GM19043 (cell line): ENCODE measurements around the gene B4GALT7.
"Not testable (repeated sequence)": the region's sequence is repeated elsewhere in the genome, so short reads cannot be mapped to it uniquely, and the experiment has no call there.

Source experiments
- ATAC-seq: cut with Tn5 transposase; IDR thresholded peaks from one replicate; pipeline ENCODE4 v1.9.1; 2021; ENCODE audit warnings: low read depth; ENCODE audit not compliant: unreplicated experiment

Gene B4GALT7

DNA sequence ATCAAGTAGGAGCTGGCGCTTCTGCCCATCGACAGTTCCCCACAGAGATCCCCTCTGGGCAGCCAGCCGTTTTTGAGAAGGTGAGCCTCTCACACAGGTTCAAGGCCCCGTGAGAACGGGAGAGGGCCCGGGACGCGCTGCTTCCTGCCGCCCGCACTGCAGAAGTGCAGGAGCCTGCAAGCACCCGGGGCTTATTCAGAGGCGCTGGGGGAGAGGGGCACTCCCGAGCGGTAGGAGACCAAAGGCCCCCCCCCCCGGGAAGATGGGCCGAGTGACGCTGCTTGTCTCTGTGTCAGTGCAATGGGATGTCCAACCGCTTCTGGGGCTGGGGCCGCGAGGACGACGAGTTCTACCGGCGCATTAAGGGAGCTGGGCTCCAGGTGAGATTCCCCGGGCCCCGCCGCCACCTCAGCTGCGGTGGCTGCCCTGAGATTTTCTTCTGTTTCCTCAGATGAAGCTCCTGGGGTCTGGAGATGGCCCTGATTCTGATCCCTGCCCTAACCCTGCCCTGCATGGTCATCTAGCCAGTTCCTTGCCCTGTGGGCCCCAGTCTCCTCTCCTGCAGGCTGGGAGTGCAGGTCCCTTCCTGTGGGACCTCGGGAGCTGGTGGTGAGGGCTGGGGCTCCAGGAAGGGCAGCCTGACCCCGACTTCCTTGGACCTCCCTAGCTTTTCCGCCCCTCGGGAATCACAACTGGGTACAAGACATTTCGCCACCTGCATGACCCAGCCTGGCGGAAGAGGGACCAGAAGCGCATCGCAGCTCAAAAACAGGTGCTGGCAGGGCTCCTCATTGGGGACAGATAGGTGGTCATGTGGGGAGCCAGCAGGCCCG, 8.5 kb downstream of the B4GALT7 start:
- ATAC-seq: no peak

DNA sequence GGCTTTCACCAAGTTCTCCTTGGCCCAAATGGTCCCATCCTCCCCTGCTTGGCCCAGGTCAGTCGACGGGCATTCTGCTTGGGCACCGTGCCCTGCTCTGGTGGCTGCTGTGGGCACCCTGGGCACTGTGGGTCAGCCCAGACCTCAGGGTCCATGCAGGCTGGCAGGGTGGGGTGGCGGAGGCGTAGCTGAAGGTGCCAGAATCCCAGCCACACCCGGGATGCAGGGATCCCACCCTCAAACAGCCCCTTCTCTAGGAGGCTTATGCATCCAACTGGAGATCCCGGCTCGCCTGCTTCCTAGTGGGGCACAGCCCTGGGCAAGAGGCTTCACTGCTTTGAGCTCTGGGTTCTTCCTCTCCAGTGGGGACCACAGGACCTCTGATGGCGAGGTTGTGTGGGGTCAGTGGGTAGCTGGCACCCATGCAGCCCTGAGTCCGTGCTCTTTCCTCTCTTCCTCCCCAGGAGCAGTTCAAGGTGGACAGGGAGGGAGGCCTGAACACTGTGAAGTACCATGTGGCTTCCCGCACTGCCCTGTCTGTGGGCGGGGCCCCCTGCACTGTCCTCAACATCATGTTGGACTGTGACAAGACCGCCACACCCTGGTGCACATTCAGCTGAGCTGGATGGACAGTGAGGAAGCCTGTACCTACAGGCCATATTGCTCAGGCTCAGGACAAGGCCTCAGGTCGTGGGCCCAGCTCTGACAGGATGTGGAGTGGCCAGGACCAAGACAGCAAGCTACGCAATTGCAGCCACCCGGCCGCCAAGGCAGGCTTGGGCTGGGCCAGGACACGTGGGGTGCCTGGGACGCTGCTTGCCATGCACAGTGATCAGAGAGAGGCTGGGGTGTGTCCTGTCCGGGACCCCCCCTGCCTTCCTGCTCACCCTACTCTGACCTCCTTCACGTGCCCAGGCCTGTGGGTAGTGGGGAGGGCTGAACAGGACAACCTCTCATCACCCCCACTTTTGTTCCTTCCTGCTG, 9.4 kb downstream of the B4GALT7 start:
- ATAC-seq: no peak

DNA sequence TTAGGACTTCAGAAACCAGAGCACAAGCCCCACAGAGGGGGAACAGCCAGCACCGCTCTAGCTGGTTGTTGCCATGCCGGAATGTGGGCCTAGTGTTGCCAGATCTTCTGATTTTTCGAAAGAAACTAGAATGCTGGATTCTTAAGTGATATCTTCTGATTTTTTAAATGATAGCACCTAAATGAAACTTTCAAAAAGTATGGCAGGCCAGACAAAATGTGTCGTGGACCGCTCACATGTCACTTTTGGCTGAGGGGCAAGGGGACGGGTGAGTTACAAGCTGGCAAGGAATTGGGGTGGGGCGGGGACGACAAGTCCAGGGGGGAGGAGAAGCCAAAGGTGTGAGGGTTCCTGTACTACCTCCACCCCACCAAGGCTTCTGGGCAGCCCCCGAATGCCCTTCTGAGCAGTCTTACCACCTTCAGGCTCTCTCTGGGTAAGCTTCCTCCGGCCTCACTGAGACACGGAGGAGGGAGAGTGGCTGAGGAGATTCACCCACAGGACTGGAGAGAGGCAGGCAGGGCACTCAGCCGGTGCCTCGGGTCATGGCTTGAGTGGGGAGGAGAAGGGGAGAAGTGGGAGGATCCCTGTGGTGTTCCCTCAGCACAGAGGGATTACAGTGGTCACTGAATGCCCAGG, 10.3 kb downstream of the B4GALT7 start:
- no peak for ATAC-seq

DNA sequence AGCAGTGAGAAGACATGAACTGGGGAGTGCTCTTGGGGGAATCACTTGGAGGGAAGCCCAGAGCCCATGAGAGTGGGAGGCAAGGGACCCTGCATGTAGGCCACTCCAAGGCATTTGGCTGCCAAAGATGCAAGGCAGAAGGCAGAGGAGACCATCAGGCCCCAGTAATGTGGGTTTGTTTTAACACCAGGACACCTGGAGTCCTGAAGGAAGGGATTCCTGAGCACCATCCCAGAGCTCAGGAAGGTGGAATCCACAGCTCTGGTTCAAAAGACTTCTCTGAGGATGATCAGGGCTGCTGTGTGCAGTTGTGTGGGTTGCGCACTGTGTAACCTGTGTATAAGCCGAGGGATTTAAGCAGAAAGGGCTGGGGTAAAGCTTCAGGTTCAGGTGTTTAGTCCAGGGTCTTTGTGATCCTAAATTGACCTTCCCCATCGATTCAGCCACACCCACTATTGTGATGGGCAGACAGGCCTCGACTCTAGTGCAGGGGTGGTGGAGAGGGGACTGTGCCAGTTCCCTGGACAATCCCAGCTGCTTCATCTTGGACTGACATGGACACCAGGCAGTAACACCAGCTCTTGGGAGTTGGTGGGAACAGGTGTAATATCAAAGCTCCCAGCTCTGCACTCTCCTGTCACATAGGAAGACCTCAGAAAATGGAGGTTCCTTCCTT, 11.0 kb downstream of the B4GALT7 start:
- no peak for ATAC-seq

DNA sequence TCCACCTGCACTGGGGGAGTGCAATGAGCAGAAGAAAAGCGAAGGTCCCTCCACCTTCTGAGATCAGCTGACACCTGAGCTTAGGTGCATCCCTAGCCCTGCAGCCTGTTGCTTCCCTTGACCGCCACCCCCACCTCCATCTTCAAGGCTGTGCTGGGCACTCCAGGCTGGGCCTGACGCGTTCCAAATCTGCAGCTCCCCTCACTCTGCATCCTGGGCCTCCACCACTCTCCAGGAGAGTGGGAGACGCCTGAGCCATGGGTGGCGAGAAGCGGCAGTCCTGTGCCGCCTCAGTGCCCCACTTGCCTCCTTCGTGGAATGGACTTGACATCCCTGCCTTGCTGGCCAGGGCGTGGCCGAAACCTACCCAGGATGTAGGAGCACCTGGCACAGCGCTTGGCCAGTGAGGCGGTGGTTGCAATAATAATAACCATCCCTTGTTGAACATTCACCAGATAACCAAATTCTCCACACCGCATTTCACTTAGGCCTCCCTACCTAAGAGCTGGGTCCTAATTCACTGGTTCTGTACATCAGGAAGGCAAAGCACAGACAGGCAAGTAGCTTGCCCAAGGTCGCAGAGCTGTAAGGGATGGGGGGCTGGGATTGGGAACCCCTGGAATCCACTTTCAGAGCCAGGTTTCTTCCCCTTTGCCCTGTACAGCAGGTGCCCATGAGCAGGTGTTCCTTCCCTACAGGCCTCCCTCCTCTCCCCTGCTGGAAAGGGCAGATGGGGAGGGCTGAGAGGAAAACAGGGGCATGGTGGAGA, 11.7 kb downstream of the B4GALT7 start:
- ATAC-seq: no peak

DNA sequence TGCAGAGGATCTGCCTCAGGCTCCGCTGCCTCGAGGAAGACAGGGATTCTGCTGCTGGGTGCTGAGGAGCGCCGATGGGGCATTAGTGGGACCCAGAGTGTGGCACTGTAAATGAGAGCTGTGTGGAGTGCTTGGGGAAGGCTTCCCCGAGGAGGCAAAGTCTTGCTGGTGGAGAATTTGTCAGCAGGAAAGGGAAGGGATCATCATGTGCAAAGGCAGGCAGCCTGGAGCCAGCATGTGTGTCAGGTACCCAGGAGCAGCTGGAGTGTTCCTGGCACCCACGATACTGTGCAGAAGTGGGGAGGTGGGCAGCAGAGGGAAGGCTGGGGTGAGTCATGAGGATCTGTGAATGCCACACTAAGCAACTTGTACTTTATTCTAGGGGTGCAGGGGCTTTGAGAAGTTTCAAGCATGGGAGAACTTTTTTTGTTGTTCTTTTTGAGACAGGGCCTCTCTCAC, 12.3 kb downstream of the B4GALT7 start:
- ATAC-seq: no peak

DNA sequence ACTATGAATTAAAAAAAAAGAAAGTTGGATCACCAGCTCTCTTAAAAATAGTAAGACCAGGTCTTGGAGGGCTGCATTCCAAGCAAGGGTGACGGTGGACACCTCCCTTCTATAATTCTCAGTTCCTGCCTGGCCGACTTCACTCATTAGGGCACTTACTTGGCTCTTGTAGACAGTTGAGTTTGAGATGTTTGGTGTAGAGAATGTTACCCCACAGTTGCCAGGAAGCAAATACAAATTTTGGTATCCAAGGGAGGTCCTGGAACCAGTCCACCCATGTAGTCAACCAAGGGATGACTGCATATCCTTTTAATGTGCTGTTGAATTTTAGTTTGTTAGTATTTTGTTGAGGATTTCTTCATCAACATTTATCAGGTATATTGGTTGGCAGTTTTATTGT, 20.6 kb downstream of the B4GALT7 start:
- no peak for ATAC-seq

DNA sequence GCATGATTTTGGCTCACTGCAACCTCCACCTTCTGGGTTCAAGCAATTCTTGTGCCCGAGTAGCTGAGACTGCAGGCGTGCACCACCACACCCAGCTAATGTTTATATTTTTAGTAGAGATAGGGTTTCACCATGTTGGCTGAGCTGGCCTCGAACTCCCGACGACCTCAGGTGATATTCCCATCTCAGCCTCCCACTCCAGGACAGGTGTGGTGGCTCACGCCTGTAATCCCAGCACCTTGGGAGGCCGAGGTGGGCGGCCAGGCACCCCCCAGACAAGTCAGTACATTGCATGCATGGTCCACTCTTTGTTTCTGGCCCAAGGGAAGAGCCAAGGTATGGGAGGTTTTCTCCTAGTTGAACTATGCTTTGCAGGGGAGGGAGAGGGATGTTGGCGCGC, 24.2 kb downstream of the B4GALT7 start:
- not testable (repeated sequence) for ATAC-seq

DNA sequence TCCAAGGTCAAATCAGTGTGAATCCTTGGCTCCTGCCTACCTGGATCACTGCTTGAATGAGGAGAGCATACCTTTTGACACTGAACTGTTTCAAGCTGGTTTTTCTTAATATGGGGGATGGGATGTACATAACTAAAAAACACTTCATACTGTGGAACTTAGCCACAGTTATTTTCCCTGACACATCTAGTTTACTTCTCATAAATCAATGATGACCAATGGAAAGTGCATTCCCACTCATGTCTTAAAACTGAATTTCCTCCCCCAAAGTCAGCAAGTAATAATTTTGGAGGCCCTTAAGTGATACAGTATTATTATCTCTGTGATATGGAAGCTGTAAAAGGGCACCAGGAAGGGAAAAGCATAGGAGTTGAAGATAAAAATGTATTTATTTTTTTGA, 30.3 kb downstream of the B4GALT7 start:
- not testable (repeated sequence) for ATAC-seq

DNA sequence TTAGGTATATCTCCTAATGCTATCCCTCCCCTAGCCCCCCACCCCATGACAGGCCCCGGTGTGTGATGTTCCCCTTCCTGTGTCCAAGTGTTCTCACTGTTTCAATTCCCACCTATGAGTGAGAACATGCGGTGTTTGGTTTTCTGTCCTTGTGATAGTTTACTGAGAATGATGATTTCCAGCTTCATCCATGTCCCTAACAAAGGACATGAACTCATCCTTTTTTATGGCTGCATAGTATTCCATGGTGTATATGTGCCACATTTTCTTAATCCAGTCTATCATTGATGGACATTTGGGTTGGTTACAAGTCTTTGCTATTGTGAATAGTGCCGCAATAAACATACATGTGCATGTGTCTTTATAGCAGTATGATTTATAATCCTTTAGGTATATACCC, 35.0 kb downstream of the B4GALT7 start:
- ATAC-seq: not testable (repeated sequence)

DNA sequence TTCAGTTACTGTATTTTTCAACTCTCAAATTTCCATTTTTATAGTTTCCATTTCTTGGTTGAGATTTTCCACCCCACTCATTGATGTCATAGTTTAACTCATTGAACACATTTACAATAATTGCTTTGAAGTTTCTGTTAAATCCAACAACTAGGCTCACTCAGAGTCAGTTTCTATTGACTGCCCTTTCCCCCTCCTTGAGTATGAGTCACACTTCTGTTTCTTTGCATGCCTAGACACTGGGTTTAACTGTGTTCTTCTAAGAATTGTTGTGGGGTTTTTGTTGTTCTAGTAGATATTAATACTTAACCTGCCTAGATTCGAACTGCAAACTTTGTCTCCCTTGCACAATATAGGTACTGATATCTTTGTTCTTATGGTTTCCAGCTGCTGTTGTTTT, 45.5 kb downstream of the B4GALT7 start:
- ATAC-seq: not testable (repeated sequence)

DNA sequence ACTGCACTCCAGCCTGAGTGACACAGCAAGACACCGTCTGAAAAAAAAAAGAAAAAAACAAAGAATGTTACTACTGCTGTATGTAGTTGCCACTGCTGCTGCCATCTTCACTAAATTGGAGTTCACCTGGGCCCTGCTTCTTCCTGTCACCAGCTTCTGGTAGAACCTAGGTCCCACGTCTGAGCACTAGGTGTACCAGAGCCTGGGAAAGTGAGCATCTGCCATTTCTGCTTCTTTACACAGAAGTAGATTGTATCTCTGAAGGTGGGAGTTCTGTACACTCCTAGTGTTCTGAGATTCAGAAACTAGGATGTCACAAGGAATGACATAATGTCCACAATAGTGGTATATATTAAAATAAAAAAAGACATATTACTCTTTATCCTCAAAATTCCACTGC, 51.3 kb downstream of the B4GALT7 start:
- ATAC-seq: not testable (repeated sequence)

DNA sequence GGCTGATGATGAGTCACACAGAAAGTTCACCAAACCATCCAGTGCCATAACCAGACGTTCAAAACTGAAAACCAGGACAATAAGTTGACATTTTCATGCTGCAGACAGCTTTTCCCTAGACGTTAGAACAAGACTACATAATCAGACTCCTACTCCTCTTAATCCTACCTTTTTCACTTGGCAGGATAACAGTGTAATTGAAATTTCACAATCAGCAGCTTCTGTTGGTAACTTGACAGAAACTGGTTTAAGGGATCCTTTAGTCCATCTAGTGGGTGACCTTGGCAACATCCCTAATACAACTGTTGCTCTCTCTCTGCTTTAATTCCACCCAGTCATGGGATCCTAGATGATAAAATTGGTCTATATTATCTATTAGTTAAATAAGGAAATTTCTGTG, 57.9 kb downstream of the B4GALT7 start:
- not testable (repeated sequence) for ATAC-seq

DNA sequence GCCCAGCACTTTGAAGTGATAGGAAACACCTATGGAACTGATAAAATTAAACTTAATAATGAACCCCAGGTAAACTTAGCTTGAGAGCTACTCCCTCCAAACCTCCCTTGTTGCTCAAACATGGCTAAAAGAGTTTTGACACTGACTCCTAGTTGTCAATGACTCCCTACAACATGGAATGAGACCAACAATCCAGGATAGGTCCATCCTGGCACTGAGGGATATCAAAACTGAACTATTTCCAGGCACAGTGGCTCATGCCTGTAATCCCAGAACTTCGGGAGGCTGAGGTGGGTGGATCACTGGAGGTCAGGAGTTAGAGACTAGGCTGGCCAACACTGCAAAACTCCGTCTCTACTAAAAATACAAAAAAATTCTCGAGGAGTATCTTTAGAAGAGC, 58.6 kb downstream of the B4GALT7 start:
- not testable (repeated sequence) for ATAC-seq
